Right renal cortex interstitium (tissue), 3 donors: Measurements from ENCODE around the gene SDR39U1. TPM values are rescaled to one million over a fixed set of nuclear protein-coding genes. Genes with fewer than 3 reads are reported as not detected.

ENCODE experiments used
- DNase-seq, 3 donors: peaks; one replicate each; pipeline ENCODE4 v3.0.0-alpha.2; 2013; ENCODE audit warnings: low read depth in 3 of 3, low spot score in 2 of 3
- polyA plus RNA-seq, 3 donors: library from polyadenylated mRNA; unstranded; fragments of 120-200 nt; gene quantifications; one replicate each; pipeline ENCODE4 v1.2.1, GENCODE V29; 2013; ENCODE audit not compliant: insufficient read length in 3 of 3

The SDR39U1 gene
- polyA plus RNA-seq, 3 donors: 49.7 to 54.8 (median 51.9) TPM

DNA sequence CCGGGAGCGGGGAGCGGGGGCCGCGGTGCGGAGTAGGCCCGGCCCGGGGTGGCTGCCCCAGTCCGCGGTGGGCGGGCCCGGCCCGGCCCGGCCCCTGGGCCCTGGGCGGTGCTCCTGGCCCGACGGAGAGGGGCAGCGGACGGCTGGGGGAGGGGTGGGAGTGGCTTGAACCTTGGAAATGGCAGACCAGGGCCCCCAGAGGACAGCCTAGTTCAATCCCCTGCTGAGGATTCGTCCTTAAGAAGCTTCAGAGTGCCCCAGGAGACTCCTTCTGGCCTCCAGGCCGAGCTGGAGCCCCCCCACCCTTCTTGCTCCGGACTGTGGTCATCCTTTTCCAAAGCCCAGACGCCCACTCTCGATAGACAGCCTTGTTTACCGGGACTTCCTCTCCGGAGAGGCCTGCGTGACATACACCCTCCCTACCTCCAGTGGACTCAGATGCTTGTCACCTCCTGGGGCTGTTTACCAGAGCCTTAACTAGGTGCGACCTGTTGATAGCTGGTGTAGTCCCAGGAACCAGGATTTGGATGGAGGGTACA, 12.4 kb downstream of the SDR39U1 start:
- DNase-seq: peak in 2 of 3 donors; percentile 45 to 66

DNA sequence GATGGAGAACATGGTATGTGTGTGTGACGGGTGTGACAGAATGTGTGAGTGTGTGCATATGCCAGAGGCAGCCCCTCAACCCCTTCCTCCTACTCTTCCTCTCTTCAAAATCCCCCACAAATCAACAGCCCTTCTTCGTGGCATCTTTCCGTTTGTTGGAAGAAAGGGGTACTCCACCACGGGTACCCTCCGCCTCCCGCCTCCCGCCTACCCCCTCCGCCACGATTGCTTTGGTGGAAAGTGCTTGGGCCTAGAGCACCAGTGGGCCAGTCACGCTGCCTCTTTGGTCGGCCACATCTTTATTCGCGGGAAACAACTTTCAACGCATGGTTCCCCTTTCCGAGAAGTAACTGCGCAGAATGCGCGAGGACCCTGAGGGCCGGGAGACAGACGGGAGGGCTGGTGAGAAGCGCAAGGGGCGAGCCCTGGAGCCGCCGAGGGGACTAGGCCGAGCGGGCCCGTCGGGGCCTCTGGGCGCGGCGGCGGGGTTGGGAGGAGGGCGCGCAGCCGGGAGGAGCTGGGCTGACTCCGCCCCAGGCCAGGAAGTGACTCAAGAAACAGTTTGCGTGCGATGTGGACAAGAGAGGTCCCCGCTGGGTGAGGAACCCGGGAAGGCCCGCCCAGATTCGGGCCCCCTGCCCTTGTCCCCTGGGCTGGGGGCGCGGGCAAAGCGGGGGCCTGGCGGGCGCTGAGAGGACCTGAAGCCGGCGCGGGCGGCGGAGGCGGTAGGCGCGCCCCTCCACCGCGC, 13.0 kb downstream of the SDR39U1 start, which contains the start of the genes CBLN3 and KHNYN:
TSS of gene CBLN3 (minus strand) at position 274 of the 748 bp plus-strand sequence. CDS start 614 bp downstream, outside the sequence.
TSS of gene KHNYN (plus strand) at position 560 of the 748 bp plus-strand sequence. CDS start 777 bp downstream, outside the sequence.
- peak; percentile 60 to 82 (median 80) for DNase-seq

DNA sequence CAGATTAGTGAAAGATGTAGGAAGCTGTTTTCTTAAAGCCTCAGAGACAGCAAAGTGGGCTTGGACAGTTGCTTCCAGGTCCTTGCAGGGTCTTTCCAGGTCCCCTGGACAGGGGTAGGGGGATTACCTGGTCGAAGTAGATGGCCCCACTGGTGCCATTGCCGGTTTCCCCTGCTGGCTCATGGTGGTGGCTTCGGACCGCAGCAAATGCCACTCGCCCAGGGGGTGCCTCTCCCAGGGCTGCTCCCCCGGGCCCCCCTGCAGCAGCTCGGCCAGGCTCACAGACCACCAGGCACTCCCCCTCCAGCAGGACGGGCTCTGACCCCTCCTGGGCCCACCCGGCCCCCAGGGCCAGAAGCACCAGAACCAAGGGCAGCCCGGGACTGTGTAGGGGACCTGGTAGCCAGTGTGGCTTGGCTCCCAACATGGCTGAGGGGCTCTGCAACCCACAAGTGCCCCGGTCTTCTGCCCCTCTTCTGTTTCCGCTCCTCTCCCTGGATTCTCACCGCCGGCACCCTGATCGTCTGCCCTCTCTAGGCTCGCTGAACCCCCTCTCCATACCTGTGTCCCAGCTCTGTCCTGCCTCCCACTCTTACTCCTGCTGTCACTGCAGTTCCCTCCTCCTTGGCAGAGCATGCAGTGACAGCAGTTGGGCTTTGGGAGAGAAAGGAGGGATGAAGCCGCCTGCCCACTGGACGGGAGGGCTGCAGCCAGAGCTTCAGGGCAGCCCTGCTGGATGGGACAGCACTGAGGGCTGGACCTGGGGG, 13.8 kb downstream of the SDR39U1 start:
- no peak for DNase-seq

DNA sequence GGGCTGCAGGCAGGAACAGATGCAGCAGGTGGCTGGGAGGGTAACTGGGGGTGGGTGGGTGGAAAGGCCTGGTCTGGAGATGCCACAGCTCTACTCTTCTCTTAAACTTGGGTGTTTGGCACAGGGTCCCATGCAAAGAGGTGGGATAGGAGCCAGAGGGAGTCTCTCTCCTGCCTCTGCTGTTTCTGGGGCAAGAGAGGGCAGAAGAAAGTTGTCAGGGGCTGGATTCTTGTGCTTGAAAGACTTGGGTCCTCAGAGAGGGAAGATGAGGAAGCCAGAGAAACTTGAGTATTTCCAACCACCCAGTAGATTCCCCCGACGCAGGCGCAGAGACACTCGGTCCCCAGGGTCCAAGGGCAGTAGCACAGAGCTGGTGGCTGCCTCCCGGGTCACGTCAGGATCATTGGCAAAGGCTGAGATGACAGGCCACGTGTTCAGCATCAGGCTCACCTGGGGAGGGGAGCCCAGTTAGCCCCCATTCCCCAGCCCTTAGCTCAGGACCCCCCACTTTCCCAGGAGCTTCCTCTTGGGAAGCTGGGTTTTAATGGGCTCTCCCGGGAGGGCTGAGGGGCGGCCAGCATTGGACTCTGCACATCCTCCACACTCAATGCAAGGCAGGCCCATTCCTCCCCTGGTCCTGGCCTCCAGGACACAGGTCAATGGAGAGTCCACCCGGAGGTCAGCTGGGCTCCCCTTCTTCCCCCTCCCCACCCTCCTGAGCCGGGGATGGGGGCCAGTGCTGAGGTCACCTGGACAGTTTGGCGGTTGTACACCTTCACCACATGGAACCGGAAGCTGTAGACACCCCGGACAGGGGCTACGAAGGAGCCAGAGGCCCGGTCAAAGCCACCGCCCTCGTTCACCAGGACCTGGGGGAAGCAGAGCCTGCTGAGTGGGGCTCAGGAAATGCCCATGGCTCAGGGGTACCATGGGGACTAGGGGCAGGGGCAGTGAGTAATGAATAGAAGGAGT, 14.8 kb downstream of the SDR39U1 start:
- DNase-seq: no peak

DNA sequence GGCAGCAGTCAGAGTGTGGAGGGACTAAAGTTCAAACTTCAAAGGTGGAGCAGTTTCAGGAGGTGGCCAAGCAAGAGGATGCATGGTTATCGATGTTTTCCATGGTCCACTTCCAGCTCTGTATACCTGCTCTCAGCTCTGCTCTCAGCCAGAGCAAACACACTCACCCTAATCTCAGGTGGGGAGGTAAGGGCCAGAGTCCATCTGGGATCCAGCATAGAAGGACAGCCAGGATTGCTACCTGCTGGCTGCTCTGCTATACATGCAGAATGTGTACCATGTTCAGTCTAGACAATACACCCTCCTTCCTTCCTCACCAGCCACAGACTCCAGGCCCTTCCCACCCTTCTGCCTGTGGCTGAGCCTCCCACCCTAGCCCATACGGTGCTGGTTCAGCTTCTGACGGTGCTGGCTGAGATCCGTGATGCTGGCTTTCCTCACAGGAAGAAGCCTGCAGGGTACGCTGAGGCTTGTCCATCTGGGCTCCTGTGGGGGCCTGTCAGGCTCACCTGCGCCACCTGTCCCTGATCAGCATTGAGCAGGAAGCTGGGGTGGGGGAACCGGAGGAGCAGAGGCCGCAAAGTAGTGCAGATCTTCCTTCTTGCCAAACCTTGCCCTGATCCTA, 15.6 kb downstream of the SDR39U1 start:
- no peak for DNase-seq

DNA sequence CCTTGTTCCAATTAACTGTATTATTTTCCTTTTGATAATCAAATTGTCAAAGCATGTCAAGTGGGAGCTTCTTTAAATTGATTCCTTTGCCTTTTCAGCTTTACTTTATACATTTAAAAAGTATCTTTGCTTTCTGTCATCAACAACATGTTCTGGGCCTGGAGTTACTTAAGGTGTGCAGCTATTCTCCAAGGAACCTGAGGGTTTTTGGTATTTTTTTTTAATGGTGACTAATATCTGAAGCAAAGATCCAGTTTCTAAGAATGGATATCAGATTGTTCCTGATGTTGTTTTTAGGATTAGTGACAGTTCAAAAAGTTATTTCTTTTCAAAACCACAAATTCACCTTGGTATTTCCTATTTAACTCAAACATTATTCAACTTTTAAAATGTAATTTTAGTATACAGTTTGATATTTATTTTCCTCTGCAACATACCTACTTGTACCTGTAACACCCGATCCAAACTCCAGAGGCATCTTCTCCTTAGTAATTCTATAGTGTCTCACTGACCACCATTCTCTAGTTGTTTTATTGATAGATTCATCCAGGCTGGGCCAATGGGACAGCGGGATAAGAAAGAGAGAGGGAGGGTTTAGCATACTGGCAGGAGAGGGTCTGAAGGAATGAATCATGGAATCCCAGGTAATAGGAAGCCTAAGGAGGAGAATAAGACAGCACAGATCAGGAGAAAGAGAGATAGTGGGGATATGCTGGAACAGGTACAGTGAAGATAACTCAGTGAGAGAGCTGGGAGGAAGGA, 16.2 kb downstream of the SDR39U1 start:
- DNase-seq: no peak

DNA sequence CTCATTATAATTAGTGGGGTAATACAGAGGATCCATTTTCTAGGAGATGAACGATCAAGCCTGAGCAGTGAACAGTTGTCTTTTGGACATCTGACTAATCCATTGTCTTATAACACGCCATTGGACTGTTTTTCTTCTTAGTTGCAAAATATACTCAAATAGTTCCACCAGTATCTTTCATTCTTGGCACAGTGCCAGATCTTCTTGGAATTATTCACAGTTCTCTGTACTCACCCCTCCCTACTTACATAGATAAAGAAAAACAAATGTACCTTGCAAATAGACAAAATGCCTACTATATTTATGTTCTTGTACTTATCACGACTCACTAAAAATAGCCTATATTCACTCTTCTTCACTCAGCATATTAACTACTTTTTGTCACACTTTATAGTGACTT, 16.9 kb downstream of the SDR39U1 start:
- no peak for DNase-seq

DNA sequence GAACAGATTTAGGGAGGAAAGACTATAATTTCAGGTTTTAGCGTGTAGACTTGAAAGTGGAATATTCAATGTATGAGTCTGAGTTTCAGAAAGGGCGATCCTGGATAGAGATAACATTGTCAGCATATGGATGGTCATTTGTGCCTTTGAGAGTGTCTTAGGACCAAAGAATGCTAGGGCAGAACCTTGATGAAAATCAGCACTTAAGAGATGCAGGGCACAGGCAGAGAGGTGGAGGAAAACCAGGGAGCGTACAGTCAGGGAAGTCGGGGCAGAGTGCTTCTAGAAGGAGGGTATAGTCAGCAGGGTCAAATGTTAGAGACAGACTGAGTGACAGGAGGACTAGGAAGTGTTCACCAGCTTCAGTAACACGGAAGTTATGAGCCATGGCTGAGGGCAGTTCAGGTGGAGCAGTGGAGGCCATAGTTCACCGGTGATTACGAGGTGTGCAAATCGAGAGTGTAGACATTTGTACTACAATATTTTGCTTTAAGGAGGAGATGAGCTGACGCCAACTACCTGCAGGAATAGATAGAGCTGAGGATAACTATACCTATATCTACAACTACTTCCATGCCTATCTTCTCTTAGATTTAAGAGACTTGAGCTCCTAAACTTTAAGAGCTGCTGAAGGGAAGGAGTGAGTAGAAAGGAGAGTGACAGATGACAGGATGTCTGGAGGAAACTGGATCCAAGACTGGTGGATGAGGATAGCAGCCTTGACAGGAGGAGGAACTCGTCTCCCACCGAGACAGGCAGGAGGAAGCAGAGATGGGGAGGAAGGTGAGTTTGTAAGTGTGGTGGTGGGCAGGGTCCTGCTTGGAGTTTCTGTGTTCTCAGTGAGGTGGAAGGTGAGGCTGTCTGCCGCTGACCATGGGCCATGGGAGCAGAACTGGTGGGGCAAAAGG, 19.6 kb downstream of the SDR39U1 start:
- no peak for DNase-seq

DNA sequence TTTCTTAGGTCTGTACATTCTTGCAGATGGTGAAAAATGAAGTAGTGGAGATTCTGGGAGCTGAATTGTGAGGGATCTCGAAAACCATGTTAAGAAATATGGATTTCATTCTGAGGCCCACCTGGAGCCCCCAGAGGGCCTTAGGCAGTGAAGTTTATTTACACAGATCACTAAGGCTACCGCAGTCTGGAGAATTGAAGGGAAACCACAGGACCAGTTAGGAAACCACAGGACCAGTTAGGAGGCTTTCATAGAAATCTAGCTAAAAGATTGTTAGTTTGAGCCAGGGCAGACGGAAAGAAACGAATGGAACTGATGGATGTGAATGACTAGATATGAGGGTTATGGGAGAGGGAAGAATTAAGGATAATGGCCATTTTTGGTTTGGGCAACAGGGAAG, 20.3 kb downstream of the SDR39U1 start:
- no peak for DNase-seq

DNA sequence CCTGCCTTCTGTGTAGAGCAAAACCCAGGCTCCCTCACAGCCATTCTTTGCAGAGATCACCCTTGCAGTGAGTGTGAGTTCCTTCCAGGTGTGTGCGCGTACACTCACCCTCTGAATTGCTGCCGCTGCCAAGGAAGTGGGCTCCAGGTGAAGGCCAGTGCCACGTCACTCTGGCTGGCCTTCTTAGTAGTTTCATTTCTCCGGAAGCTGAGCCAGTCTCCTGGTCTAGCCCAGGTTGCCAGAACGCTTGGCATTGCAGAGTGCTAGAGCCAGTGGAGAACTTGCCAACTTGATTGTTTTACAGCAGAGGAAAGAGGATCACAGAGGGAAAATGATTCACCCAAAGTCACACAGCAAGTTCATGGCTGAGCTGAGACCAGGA, 24.1 kb downstream of the SDR39U1 start:
- no peak for DNase-seq

DNA sequence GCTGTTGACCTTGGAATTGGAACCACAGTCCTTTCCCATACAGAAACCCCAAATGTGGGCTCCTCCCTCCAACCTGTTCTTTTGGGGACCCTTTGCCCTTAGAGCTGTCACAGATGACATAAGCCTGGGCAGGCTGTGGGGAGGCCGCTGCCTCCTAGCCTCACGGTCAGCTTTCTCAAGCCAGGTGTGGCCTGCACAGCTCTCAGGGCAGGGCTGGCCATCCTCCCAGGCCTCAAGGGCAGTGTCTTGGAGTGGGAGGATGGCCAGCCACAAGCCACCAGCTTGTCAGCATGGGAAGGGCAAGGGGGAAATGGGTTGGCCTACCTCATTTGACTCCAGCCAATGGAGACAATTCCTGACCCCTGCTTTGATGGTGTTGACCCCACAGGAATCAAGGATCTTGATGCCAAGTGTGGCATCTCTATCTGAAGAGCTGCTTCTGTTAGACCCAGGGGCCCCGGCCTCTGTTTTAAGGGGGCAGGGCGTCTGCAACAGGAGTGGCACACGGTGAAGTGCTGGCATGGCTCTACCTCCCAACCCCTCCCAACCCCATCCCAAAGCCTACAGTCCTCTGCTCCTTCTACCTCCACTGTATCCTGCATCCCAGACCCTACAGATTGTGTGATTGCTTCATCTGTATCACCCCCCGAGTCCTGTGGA, 24.6 kb downstream of the SDR39U1 start:
- no peak for DNase-seq

DNA sequence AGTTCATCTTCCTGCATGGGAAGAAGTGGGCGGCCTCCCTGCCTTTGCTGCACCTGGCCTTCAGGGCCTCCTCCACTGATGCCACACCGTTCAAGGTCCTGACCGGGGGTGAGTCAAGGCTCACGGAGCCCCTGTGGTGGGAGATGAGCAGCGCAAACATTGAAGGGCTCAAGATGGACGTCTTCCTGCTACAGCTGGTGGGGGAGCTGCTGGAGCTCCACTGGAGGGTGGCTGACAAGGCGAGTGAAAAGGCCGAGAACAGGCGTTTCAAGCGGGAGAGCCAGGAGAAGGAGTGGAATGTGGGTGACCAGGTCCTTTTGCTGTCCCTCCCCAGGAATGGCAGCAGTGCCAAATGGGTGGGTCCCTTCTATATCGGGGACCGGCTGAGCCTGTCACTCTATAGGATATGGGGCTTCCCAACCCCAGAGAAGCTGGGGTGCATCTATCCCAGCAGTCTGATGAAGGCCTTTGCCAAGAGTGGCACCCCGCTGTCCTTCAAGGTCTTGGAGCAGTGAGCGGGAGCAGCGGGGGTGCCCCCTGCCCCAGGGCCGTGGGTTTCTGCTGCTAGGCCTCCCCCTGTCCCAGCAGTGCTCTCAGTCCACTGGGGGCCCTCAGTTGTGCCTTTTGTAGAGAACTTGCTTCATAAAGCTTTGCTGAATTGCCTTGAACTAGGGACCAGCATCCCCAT, 25.5 kb downstream of the SDR39U1 start:
- DNase-seq: no peak

DNA sequence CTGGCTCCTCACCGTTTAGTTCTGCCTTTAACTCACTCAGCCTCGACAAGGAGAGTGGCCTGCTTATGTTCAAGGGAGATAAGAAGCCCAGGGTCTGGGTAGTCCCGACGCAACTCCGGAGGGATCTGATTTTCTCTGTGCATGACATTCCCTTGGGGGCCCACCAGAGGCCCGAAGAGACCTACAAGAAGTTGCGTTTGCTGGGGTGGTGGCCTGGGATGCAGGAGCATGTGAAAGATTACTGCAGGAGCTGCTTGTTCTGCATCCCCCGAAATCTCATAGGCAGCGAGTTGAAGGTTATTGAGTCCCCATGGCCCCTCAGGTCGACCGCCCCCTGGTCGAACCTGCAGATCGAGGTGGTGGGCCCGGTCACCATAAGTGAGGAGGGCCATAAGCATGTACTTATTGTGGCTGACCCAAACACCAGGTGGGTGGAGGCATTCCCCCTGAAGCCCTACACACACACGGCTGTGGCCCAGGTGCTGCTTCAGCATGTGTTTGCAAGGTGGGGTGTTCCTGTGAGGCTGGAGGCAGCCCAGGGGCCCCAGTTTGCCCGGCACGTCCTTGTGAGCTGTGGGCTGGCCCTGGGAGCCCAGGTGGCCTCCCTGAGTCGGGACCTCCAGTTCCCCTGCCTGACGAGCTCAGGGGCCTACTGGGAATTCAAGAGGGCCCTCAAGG, 26.2 kb downstream of the SDR39U1 start:
- no peak for DNase-seq

DNA sequence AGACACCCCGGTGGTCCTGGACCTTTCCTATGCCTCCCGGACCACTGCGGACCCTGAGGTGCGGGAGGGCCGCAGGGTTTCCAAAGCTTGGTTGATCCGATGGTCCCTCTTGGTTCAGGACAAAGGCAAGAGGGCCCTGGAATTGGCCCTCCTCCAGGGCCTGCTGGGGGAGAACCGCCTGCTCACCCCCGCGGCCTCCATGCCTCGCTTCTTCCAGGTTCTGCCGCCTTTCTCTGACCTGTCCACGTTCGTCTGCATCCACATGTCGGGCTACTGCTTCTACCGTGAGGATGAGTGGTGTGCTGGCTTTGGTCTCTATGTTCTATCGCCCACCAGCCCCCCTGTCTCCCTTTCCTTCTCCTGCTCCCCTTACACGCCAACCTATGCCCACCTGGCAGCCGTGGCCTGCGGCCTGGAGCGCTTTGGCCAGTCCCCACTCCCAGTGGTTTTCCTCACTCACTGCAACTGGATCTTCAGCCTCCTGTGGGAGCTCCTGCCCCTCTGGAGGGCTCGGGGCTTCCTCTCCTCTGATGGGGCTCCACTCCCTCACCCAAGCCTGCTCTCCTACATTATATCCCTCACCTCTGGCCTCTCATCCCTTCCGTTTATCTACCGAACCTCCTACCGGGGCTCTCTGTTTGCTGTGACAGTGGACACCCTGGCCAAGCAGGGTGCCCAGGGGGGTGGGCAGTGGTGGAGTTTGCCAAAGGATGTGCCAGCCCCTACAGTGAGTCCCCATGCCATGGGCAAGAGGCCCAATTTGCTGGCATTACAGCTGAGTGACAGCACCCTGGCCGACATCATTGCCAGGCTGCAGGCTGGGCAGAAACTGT, 26.9 kb downstream of the SDR39U1 start:
- no peak for DNase-seq

DNA sequence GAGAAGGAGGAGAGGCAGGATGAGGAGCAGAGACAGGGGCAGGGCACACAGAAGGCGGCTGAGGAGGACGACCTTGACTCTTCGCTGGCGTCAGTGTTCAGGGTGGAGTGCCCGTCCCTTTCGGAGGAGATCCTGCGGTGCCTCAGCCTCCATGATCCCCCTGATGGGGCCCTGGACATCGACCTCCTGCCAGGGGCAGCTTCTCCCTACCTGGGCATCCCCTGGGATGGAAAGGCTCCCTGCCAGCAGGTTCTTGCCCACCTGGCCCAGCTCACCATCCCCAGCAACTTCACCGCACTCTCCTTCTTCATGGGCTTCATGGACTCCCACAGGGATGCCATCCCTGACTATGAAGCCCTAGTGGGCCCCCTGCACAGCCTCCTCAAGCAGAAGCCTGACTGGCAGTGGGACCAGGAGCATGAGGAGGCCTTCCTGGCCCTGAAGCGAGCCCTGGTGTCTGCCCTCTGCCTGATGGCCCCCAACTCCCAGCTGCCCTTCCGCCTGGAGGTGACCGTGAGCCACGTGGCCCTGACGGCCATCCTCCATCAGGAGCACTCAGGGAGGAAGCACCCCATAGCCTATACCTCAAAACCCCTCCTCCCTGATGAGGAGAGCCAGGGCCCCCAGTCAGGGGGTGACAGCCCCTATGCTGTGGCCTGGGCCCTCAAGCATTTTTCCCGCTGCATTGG, 27.7 kb downstream of the SDR39U1 start:
- no peak for DNase-seq
